HG03025 (cell line): ENCODE data around the gene METTL21A.
A peak's percentile ranks its signal among the peaks of the same experiment; 100 is the strongest.
"Not testable (repeated sequence)": the region's sequence is repeated elsewhere in the genome, so short reads cannot be mapped to it uniquely, and the experiment has no call there.

ENCODE experiments used
- ATAC-seq: cut with Tn5 transposase; IDR thresholded peaks from one replicate; pipeline ENCODE4 v1.9.1; 2021; ENCODE audit warnings: mild to moderate bottlenecking, moderate library complexity; ENCODE audit not compliant: unreplicated experiment, low FRiP score

Gene METTL21A

GRCh38 chr2:207625014-207625907, at the start of gene METTL21A:
TSS of gene METTL21A (minus strand) at chr2:207625394. CDS start at chr2:207624375, 1,019 bp downstream.
- ATAC-seq, result peak; percentile 63

- no peak for ATAC-seq
Observed at GRCh38 chr2:207674826-207675225, 49.6 kb upstream of the METTL21A start.

- no peak for ATAC-seq
Observed at GRCh38 chr2:207674266-207674774, 49.1 kb upstream of the METTL21A start.

- ATAC-seq, result no peak
Observed at GRCh38 chr2:207673431-207673830, 48.2 kb upstream of the METTL21A start.

- ATAC-seq, result no peak
Observed at GRCh38 chr2:207670887-207671286, 45.7 kb upstream of the METTL21A start.

- ATAC-seq, result no peak
Observed at GRCh38 chr2:207663870-207664545, 38.8 kb upstream of the METTL21A start.

- peak; percentile 75 for ATAC-seq
Observed at GRCh38 chr2:207662203-207662602, 37.0 kb upstream of the METTL21A start.

- ATAC-seq, result no peak
Observed at GRCh38 chr2:207660994-207661393, 35.8 kb upstream of the METTL21A start.

GRCh38 chr2:207658156-207658555, 33.0 kb upstream of the METTL21A start:
- no peak for ATAC-seq

- no peak for ATAC-seq
Observed at GRCh38 chr2:207655000-207655399, 29.8 kb upstream of the METTL21A start.

- not testable (repeated sequence) for ATAC-seq
Observed at GRCh38 chr2:207646582-207646981, 21.4 kb upstream of the METTL21A start.

- ATAC-seq, result no peak
Observed at GRCh38 chr2:207643892-207644291, 18.7 kb upstream of the METTL21A start.

GRCh38 chr2:207640661-207641060, 15.5 kb upstream of the METTL21A start:
- ATAC-seq, result no peak

- no peak for ATAC-seq
Observed at GRCh38 chr2:207640160-207640559, 15.0 kb upstream of the METTL21A start.

- ATAC-seq, result not testable (repeated sequence)
Observed at GRCh38 chr2:207639288-207639687, 14.1 kb upstream of the METTL21A start.

- ATAC-seq, result no peak
Observed at GRCh38 chr2:207635468-207636200, 10.4 kb upstream of the METTL21A start.

GRCh38 chr2:207633686-207634085, 8.5 kb upstream of the METTL21A start:
- no peak for ATAC-seq

GRCh38 chr2:207632575-207633493, 7.6 kb upstream of the METTL21A start:
- ATAC-seq, result no peak

- no peak for ATAC-seq
Observed at GRCh38 chr2:207630491-207630890, 5.3 kb upstream of the METTL21A start.

GRCh38 chr2:207629553-207629952, 4.4 kb upstream of the METTL21A start:
- no peak for ATAC-seq
